Activated CD8-positive, alpha-beta memory T cell treated with anti-CD3 and anti-CD28 coated beads, Interleukin-2, amount 50 U/mL, for 4 hours (primary cell): ENCODE results near the gene AMTN.
A peak's percentile ranks its signal among the peaks of the same experiment; 100 is the strongest.
"Not testable (repeated sequence)": the region's sequence is repeated elsewhere in the genome, so short reads cannot be mapped to it uniquely, and the experiment has no call there.

Source experiments
- DNase-seq: peaks from one replicate; pipeline ENCODE4 v3.0.0-alpha.2; 2020

The AMTN gene, protein sequence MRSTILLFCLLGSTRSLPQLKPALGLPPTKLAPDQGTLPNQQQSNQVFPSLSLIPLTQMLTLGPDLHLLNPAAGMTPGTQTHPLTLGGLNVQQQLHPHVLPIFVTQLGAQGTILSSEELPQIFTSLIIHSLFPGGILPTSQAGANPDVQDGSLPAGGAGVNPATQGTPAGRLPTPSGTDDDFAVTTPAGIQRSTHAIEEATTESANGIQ

DNA sequence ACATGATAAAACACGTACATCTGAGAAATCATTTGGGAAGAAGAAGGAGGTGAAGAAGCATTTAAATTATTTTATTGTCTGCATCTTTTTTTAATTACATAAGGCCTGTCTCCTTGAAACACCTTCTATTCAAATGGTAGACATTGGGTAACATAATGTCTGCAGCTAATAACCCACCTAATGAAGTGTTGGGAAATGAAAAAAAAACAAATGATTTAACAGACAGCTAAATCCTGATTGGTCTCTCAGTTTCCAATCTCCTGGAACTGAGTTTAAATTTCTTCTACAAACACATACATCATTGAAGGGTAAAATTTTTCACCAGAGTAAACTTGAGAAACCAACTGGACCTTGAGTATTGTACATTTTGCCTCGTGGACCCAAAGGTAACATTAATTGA is at the start of gene AMTN:
Gene AMTN (plus strand): TSS at position 301 of the 400 bp plus-strand sequence. CDS start 209 bp downstream, outside the sequence.
- DNase-seq = no peak

GRCh38 chr4:70471897-70472296 is 46.5 kb upstream of the AMTN start, which contains the start of gene MUC7:
TSS of gene MUC7 (plus strand) at chr4:70472197. CDS start at chr4:70474022, 1,825 bp downstream.
- DNase-seq = no peak

- no peak for DNase-seq
Observed at GRCh38 chr4:70473679-70474078, 44.7 kb upstream of the AMTN start.

GRCh38 chr4:70488748-70489147 is 29.6 kb upstream of the AMTN start:
- DNase-seq = no peak

- no peak for DNase-seq
Observed at GRCh38 chr4:70496231-70496630, 22.1 kb upstream of the AMTN start.

DNA sequence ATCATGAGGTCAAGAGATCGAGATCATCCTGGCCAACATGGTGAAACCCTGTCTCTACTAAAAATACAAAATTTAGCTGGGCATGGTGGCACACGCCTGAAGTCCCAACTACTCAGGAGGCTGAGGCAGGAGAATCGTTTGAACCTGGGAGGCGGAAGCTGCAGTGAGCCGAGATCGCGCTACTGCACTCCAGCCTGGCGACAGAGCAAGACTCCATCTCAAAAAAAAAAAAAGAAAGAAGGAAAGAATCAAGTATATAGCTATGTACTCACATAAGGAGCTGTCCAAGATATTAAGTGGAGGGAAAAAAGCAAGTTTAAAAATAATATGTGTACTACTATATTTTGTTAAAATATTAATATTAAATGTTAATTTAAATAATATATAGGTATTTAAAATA is 16.5 kb upstream of the AMTN start:
- DNase-seq = not testable (repeated sequence)

GRCh38 chr4:70504733-70505132 is 13.6 kb upstream of the AMTN start:
- DNase-seq = no peak

DNA sequence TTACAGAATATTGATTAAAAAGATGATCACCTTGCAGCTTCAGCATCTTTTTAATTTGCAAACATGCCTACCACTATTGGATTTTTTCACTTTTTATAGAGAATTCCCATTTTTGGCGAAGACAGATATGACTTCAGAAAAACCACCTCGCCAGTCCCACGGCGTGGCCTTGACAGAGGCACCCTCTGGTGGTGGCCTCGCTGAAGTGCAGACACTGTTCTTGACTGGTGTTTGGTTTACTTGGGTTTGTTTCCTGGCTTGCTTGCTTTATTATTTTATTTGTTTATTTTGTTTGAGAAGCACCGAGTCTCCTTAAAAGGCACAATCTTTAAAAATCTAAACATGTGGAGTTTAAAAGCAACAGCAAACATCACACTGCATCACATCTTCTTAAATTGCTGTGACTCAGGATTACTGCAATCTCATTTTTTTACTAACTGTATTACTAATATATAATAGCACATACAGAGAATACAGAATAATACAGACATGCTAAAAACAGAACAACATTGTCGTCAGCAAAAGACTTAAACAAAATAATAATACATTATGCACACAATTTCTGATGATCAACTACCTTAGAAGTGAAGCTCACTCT is 13.1 kb upstream of the AMTN start:
- peak; percentile 43 for DNase-seq

DNA sequence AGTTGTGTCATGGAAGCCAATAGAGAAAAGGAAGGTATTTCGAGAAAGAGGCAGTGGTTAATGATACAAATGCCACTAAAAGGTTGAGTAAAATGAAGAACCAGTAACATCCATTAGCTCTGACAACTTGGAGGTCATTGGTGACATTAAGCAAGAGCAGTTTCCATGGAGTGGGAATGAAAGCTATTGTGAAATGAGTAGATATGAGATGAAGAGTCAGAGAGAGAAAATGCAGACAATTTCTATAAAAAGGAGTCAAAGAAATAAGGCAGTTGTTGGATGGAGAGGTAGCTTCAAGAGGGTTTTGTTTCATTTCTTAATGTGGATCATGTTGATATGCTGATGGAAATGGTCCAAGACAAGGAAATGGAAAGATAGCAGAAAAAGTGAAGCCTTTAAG is 9.6 kb upstream of the AMTN start:
- DNase-seq = no peak

DNA sequence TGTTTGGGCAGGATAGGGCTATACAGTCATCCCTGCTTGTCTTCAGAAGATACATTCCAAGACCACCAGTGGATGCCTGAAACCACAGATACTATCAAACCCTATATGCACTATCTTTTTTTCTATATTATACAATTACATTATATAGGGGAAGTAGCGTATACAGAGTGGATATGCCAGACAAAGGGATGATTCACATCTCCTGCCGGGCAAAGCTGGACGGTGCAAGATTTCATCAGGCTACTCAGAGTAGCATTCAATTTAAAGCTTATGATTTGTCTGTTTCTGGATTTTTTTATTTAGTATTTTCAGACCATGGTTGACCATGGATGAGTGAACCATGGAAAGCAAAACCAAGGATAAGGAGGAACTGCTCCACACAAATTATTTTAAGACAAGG is 7.0 kb upstream of the AMTN start:
- DNase-seq = no peak

GRCh38 chr4:70515367-70516250 is 2.8 kb upstream of the AMTN start:
- DNase-seq = no peak

- no peak for DNase-seq
Observed at GRCh38 chr4:70518716-70519115, 347 bp downstream of the AMTN start.

- DNase-seq = no peak
Observed at GRCh38 chr4:70522626-70523025, 4.3 kb downstream of the AMTN start.

DNA sequence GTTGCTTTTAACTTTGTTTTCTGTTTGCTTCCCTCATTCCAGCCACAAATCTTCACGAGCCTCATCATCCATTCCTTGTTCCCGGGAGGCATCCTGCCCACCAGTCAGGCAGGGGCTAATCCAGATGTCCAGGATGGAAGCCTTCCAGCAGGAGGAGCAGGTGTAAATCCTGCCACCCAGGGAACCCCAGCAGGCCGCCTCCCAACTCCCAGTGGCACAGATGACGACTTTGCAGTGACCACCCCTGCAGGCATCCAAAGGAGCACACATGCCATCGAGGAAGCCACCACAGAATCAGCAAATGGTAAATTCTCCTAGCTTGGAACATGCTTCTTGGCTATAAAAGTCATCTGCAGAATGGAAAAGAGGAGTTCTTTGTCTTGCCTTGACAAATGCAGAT is 12.6 kb downstream of the AMTN start:
- no peak for DNase-seq

DNA sequence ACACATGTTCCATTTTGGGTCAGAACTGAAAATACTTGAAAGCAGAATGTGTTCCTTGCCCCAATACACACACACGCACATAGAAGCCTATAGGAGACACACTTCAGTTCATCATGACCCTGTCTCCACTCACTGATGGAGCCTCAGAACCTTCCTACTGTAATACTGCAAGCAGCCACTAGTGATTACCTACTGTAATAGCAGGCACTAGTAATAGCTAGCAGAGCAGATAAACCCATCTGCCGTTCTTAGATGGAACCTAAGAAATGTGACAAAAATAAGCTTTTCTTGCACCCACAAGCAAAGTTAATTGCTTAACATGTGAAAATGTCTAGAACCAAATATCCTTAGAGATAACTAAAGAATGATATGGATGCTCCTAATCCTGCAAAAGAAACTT is 13.6 kb downstream of the AMTN start:
- DNase-seq = no peak

DNA sequence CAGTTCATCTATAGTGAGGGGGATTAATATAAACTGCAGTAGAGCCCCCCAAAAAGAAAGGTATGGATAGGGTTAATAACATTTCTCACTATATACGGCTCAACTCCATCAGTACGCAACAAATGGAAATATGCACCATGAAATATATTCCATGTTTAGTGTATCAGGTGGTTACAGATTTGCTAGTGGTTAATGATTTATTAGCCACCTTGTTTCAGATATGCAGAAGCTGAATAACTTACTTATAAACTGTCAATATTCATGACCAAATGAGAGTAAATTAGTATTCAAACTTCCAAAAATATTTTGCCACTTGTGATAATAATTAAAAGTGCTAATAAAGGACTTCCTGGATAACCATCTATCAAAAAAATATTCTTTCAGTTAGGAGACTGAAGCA is 14.8 kb downstream of the AMTN start:
- DNase-seq = no peak

- no peak for DNase-seq
Observed at GRCh38 chr4:70533791-70534190, 15.4 kb downstream of the AMTN start.

DNA sequence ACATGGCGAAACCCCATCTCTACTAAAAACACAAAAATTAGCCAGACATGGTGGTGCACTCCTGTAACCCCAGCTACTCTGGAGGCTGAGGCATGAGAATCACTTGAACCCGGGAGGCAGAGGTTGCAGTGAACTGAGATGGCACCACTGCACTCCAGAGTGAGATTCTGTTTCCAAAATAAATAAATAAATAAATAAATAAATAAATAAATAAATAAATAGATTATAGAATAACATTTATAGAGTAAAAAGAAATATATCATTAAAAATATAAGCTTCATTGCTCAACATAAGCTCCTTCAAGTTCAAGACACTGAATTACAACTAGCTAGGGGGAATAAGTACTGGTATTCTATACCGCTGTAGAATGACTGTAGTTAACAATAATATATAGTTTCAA is 16.5 kb downstream of the AMTN start:
- DNase-seq = not testable (repeated sequence)

DNA sequence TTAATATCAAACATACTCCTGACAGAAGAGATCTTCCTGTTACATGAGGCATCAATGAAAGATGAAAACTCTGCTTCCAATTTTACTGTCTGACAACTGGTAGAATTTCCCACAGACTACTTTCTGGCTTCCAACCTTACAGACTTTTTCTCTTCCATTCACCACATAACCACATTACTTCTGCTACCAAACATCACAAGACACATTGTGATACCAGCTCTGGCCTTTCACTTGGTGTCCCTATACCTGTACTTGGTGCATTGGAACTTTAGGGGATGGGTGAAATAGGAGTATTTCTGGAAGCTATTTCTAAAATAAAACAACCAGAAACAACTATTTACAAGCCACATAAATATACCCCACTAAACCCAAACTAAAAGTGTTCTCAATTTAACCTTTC is 20.5 kb downstream of the AMTN start:
- no peak for DNase-seq

DNA sequence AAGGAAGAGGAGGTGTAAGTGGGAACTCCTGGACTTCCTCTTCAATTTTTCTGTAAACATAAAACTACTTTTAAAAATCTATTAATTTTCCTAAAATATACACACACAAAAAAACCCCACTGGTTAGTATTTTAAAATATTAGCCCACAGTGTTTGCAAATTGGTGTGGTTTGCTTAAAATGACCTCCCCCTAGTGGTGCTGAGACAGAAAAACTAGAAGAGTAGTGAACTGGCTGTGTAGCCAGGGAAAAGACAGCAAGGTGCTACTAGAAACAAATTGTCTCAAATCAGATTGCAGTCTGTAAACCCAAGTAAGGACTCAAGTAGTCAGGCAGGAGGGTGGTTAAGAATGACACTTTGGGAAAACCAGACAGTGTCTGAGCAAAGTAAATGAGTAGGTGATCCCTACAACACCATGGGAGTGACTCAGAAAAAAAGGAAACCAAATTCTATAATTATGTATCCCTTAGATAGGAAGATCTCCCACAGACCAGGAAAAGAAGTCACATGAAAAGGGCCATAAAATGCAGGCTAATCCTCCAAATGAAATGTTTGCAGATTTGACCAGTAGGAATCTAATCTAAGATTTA is 26.0 kb downstream of the AMTN start:
- DNase-seq = no peak

DNA sequence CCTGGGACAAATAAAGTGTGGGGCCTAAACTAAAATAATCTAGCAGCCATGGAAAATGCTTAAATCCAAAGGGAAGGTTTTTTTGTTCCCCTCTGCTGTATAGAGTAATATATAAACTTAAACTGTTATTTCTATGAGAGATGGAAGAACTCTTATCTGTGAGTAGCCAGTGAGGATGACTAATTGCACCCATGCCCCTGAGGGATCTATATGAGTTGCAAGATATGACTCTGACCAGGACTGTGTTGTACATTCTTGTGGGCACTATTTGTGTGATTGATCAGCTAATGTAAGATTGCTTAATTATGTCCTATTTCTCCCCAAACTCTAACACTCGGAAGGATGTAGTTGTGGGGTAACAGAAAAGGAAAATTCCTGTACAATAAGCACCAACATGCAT is 38.5 kb downstream of the AMTN start:
- DNase-seq = no peak

GRCh38 chr4:70559211-70559830 is 41.0 kb downstream of the AMTN start:
- peak; percentile 18 for DNase-seq

GRCh38 chr4:70559924-70560323 is 41.6 kb downstream of the AMTN start:
- DNase-seq = no peak
